Measurements from ENCODE around the gene CEACAM7.

The CEACAM7 gene

GRCh38 chr19:41646589-41647204 is 41.4 kb downstream of the CEACAM7 start:
- DNase-seq = peak; percentile 51

DNA sequence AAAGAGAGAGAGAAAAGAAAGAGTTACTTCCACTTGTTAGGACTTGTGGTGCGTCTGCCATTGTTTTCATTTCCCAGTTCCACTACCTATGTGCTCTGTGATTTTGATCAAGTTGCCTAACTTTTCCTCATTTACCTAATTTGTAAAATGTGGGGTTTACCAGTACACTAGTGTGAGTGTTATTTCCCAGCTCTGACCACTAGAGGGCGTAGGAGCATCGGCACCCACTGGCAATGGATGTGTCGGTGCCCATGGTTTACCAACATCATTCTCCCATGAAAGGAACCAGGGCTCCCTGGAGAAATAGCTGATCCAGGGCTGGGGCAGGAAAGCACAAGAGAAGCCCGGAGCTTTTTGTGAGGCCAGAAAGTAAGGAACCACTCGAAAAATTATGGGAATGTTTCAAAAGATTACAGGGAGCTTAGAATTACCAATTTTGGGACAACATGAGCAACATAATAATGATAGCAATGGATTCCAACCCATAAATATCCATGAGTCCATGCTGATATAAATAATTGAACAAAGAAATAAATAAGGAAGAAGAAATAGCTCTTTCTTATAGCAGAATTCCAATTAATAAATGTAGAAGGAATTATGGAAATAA is 46.1 kb downstream of the CEACAM7 start:
- peak; percentile 68 for DNase-seq

DNA sequence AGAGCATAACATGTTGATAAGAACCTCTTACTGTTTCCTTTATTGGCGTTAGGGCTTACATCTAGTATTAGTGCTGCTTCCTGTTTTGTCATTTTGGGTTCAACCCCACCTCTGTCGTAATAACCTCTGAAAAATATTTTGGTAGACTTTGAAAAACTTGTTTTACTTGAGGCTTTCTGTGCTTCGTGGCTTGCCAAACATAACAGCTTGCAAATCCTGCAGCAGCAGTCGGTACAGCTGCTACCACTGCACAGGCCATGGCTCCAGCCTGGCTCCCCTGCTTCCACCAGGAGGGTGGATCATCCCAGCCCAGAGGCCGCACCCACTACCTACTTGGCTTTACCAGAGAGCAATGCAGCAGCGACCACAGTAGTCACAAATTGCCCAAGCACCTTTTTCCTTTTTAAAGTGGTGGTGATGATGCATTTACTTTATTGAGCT is 49.4 kb downstream of the CEACAM7 start:
- no peak for DNase-seq

- no peak for DNase-seq
These were observed 50.6 kb downstream of the CEACAM7 start for GRCh38 chr19:41637484-41637883.

- no peak for DNase-seq
These were observed 59.9 kb downstream of the CEACAM7 start for GRCh38 chr19:41627966-41628675.

DNA sequence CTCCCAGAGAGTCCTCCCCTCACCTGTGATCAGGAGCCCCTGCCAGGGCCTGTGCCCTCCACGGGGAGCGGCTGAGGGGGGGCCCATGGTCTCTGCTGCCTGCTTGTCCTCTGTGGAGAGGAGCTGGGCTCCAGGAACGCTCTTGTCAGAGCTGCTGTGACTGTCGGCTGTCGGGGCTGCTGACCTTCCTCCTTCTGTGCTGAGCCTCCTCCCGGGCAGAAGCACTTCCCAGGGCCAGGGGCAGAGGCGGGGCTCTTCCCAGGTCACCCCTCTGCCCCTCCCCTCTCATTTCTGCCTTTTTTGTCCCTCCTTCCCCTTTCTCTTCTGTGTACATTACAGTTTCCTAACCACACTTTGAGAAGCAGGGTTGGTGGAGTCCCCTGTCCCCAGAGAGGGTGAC is 61.2 kb downstream of the CEACAM7 start, which contains the start of gene CEACAM4:
Gene CEACAM4, minus strand, starts transcription at position 198 of the 400 bp plus-strand sequence. Its CDS starts 111 bp downstream, at position 87.
- no peak for DNase-seq

GRCh38 chr19:41626278-41626677 is 61.8 kb downstream of the CEACAM7 start:
- no peak for DNase-seq

DNA sequence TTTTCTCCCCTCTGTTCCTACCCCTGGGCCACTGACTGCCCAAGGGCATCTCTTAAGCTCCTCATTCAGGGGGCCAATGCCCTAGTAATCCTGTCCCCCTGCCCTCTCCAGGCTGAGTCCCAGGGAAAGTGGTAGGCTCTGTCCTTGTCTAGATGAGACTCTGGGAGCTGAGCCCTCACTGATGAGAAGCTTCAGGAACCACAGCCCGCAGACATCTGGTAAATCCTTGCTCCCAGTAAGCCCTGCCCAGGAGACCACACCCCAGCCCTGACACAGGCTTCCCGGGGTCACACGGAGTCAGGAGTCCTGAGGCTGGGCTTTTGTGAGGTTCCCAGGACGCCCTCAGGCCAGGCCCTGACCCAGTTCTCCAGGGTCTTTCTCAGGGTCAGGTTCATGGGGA is 63.1 kb downstream of the CEACAM7 start:
- no peak for DNase-seq

DNA sequence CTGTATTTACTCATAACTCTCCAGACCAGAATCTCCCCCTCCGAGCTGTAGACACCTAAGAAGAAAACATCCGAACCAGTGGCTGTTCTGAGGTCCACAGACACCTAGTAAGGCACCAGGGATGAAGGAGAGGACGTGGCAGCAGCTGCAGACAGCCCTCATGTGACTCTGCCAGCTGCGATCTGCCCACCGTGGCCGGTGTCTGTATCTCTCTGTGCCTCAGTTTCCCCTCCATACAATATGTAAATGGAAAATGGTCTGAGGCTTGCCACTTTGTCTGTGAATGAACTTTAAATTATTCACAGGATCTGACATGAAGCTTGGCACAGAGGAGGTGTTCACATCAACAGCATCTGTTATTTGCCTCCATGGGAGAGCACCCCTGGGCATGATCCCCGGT is 63.6 kb downstream of the CEACAM7 start:
- DNase-seq = no peak

- no peak for DNase-seq
These were observed 64.7 kb downstream of the CEACAM7 start for GRCh38 chr19:41623360-41623759.

Measured in stimulated activated CD4-positive, alpha-beta T cell treated with anti-CD3 and anti-CD28 coated beads, Interleukin-1b, Interleukin-23, amount 100 ng/mL, for 48 hours (primary cell).